ENCODE results near the gene CDCA7L.

Gene CDCA7L

DNA sequence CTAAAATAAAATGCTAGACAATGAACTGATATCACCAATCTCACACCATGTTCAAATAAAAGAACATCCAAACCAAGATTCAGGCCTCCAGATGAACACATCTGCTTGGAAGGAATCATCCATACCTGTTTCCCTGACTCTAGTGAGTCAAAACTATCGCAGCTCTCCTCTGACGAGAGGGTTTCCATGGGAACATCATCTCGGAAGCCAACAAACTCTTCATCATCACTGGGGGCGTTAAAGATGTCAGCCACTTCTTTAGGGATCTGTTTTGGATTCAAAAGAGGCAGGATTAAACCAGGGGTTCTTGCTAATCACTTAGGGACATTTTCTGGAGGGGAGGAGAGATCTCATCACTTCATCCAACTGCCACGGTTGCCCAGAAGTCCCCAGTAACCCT is 29.1 kb downstream of the CDCA7L start:
- TF ChIP-seq, protein P1, sequence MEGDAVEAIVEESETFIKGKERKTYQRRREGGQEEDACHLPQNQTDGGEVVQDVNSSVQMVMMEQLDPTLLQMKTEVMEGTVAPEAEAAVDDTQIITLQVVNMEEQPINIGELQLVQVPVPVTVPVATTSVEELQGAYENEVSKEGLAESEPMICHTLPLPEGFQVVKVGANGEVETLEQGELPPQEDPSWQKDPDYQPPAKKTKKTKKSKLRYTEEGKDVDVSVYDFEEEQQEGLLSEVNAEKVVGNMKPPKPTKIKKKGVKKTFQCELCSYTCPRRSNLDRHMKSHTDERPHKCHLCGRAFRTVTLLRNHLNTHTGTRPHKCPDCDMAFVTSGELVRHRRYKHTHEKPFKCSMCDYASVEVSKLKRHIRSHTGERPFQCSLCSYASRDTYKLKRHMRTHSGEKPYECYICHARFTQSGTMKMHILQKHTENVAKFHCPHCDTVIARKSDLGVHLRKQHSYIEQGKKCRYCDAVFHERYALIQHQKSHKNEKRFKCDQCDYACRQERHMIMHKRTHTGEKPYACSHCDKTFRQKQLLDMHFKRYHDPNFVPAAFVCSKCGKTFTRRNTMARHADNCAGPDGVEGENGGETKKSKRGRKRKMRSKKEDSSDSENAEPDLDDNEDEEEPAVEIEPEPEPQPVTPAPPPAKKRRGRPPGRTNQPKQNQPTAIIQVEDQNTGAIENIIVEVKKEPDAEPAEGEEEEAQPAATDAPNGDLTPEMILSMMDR (IDR thresholded peaks at IDR 0.05; ENCODE audit: insufficient read depth, low read length) = no peak
- TF ChIP-seq, protein P2, sequence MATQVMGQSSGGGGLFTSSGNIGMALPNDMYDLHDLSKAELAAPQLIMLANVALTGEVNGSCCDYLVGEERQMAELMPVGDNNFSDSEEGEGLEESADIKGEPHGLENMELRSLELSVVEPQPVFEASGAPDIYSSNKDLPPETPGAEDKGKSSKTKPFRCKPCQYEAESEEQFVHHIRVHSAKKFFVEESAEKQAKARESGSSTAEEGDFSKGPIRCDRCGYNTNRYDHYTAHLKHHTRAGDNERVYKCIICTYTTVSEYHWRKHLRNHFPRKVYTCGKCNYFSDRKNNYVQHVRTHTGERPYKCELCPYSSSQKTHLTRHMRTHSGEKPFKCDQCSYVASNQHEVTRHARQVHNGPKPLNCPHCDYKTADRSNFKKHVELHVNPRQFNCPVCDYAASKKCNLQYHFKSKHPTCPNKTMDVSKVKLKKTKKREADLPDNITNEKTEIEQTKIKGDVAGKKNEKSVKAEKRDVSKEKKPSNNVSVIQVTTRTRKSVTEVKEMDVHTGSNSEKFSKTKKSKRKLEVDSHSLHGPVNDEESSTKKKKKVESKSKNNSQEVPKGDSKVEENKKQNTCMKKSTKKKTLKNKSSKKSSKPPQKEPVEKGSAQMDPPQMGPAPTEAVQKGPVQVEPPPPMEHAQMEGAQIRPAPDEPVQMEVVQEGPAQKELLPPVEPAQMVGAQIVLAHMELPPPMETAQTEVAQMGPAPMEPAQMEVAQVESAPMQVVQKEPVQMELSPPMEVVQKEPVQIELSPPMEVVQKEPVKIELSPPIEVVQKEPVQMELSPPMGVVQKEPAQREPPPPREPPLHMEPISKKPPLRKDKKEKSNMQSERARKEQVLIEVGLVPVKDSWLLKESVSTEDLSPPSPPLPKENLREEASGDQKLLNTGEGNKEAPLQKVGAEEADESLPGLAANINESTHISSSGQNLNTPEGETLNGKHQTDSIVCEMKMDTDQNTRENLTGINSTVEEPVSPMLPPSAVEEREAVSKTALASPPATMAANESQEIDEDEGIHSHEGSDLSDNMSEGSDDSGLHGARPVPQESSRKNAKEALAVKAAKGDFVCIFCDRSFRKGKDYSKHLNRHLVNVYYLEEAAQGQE (IDR thresholded peaks at IDR 0.05; ENCODE audit: insufficient replicate concordance, low read depth) = no peak
- TF ChIP-seq SPI1 (IDR thresholded peaks at IDR 0.05; ENCODE audit: borderline replicate concordance, low read depth) (no peak), POLR2AphosphoS5 (IDR thresholded peaks at IDR 0.05; ENCODE audit: low read depth) (no peak), GABPA (IDR thresholded peaks at IDR 0.05; ENCODE audit: low read depth) (no peak)
- Histone ChIP-seq H3K27me3 (ENCODE audit: insufficient read depth, poor library complexity, severe bottlenecking) (no peaks in the 10 kb centered on the region), H3K27ac (replicated peaks) (no peak overlapping the region), H3K4me3 (replicated peaks; ENCODE audit: insufficient read depth, low read length) (no peak overlapping the region)
- no peak for DNase-seq (ENCODE audit: low read depth in 1 of 2, low spot score in 1 of 2)

DNA sequence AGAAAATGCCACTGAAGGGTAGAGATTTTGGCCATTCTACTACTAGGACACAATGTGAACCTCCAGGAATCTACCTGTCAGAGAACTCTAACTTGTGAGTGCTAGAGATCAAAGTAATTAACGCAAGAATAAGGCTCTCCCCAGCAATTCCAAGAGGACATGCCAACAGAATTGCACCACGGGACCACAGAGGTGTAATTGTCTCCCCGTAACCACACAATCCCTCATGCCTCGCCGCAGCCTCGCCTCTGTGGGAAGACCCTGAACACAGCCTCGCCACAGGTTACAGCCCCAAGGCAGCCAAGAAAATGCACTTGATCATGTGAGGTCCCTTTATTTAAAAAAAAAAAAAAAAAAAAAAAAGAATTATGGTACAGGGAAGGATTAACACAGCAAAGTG is 29.5 kb downstream of the CDCA7L start:
- no peak for DNase-seq (ENCODE audit: low read depth in 1 of 2, low spot score in 1 of 2)
- Histone ChIP-seq H3K4me3 (replicated peaks; ENCODE audit: insufficient read depth, low read length) (no peak overlapping the region), H3K27me3 (ENCODE audit: insufficient read depth, poor library complexity, severe bottlenecking) (no peaks in the 10 kb centered on the region), H3K27ac (replicated peaks) (no peak overlapping the region)
- no peak for TF ChIP-seq POLR2AphosphoS5 (IDR thresholded peaks at IDR 0.05; ENCODE audit: low read depth)
- TF ChIP-seq, protein P2 (IDR thresholded peaks at IDR 0.05; ENCODE audit: insufficient replicate concordance, low read depth) = no peak
- TF ChIP-seq, protein P1 (IDR thresholded peaks at IDR 0.05; ENCODE audit: insufficient read depth, low read length) = no peak
- no peak for TF ChIP-seq GABPA (IDR thresholded peaks at IDR 0.05; ENCODE audit: low read depth)
- no peak for TF ChIP-seq SPI1 (IDR thresholded peaks at IDR 0.05; ENCODE audit: borderline replicate concordance, low read depth)

DNA sequence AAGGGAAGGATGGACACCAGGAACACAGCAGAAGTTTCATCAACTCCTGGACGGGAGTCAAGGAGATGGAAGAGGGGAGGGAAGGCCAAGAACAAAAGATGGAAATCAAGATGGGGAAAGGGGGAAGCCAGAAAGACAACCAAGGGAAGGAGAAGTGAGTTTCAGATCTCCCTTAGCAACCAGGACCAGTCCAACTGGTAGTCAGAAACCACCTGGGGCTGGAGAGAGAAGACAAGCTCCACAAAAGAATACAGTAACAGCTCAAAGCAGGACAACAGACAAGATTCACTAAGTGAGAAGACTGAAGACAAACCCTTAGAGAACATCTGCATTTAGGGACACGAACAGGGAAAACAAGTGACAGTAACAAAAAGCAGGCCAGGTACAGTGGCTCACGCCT is 30.6 kb downstream of the CDCA7L start:
- TF ChIP-seq, protein P1 (IDR thresholded peaks at IDR 0.05; ENCODE audit: insufficient read depth, low read length) = no peak
- TF ChIP-seq SPI1 (IDR thresholded peaks at IDR 0.05; ENCODE audit: borderline replicate concordance, low read depth) = no peak
- no peak for TF ChIP-seq POLR2AphosphoS5 (IDR thresholded peaks at IDR 0.05; ENCODE audit: low read depth)
- no peak for TF ChIP-seq GABPA (IDR thresholded peaks at IDR 0.05; ENCODE audit: low read depth)
- TF ChIP-seq, protein P2 (IDR thresholded peaks at IDR 0.05; ENCODE audit: insufficient replicate concordance, low read depth) = no peak
- no peak overlapping the region for H3K27ac ChIP-seq (replicated peaks)
- no peaks in the 10 kb centered on the region for H3K27me3 ChIP-seq (ENCODE audit: insufficient read depth, poor library complexity, severe bottlenecking)
- H3K4me3 ChIP-seq (replicated peaks; ENCODE audit: insufficient read depth, low read length) = no peak overlapping the region
- no peak for DNase-seq (ENCODE audit: low read depth in 1 of 2, low spot score in 1 of 2)
